H9 (cell line): ENCODE results near the gene PPP1R16B. TPM values are rescaled to one million over a fixed set of nuclear protein-coding genes. Genes with fewer than 3 reads are reported as not detected.

ENCODE experiments used
- DNase-seq: peaks from one replicate; pipeline ENCODE4 v3.0.0-alpha.2; 2017
- H2AFZ ChIP-seq: one replicate; pipeline ENCODE4 v1.6.1; 2013; ENCODE audit warnings: mild to moderate bottlenecking, low read length, control low read depth, moderate library complexity
- H2AK5ac ChIP-seq: 2 replicates; pipeline ENCODE4 v1.6.1; 2013; ENCODE audit warnings: low read length, control low read depth, mixed read lengths; ENCODE audit not compliant: insufficient read length
- H2BK120ac ChIP-seq: one replicate; pipeline ENCODE4 v1.6.1; 2013; ENCODE audit warnings: low read depth, mild to moderate bottlenecking, low read length, control low read depth, inconsistent platforms; ENCODE audit not compliant: poor library complexity, severe bottlenecking
- H2BK12ac ChIP-seq: 2 replicates; pipeline ENCODE4 v1.6.1; 2013; ENCODE audit warnings: low read length, control low read depth, mixed read lengths, low read depth; ENCODE audit not compliant: insufficient read length
- H2BK15ac ChIP-seq: 2 replicates; pipeline ENCODE4 v1.6.1; 2013; ENCODE audit warnings: low read depth, low read length, control low read depth
- H2BK20ac ChIP-seq: one replicate; pipeline ENCODE4 v1.6.1; 2013; ENCODE audit warnings: low read depth, mild to moderate bottlenecking, low read length, control low read depth, inconsistent platforms; ENCODE audit not compliant: poor library complexity, severe bottlenecking
- H2BK5ac ChIP-seq: 2 replicates; pipeline ENCODE4 v1.6.1; 2013; ENCODE audit warnings: low read length, control low read depth, mixed read lengths; ENCODE audit not compliant: insufficient read length
- H3K14ac ChIP-seq: 2 replicates; pipeline ENCODE4 v1.6.1; 2013; ENCODE audit warnings: low read length, control low read depth; ENCODE audit not compliant: insufficient read depth
- H3K18ac ChIP-seq: 2 replicates; pipeline ENCODE4 v1.6.1; 2013; ENCODE audit warnings: low read depth, mild to moderate bottlenecking, mixed read lengths, low read length, control low read depth; ENCODE audit not compliant: insufficient read length
- H3K23ac ChIP-seq: 2 replicates; pipeline ENCODE4 v1.6.1; 2013; ENCODE audit warnings: low read length, control low read depth, mixed read lengths, low read depth; ENCODE audit not compliant: insufficient read length
- H3K23me2 ChIP-seq: 2 replicates; pipeline ENCODE4 v1.6.1; 2013; ENCODE audit warnings: low read depth, mild to moderate bottlenecking, mixed read lengths, low read length, control low read depth; ENCODE audit not compliant: insufficient read length, poor library complexity, severe bottlenecking
- H3K27ac ChIP-seq: 2 replicates; pipeline ENCODE4 v1.5.1; 2013; ENCODE audit warnings: low read length, control low read depth, mixed read lengths, low read depth; ENCODE audit not compliant: insufficient read length
- H3K27me3 ChIP-seq: 2 replicates; pipeline ENCODE4 v1.6.1; 2013; ENCODE audit warnings: low read length, control low read depth, inconsistent platforms; ENCODE audit not compliant: insufficient read depth
- H3K4ac ChIP-seq: 2 replicates; pipeline ENCODE4 v1.6.1; 2013; ENCODE audit warnings: low read depth, mild to moderate bottlenecking, control low read depth, inconsistent platforms, low read length, moderate library complexity
- H3K4me1 ChIP-seq: 2 replicates; pipeline ENCODE4 v1.6.1; 2013; ENCODE audit warnings: low read length, control low read depth, inconsistent platforms; ENCODE audit not compliant: insufficient read depth
- H3K4me2 ChIP-seq: 2 replicates; pipeline ENCODE4 v1.6.1; 2013; ENCODE audit warnings: low read length, control low read depth, mixed read lengths; ENCODE audit not compliant: insufficient read length, insufficient read depth
- H3K56ac ChIP-seq: 2 replicates; pipeline ENCODE4 v1.6.1; 2013; ENCODE audit warnings: low read depth, mild to moderate bottlenecking, mixed read lengths, low read length, control low read depth; ENCODE audit not compliant: insufficient read length
- H3K79me1 ChIP-seq: 2 replicates; pipeline ENCODE4 v1.6.1; 2013; ENCODE audit warnings: low read depth, mild to moderate bottlenecking, moderate library complexity, low read length, control low read depth, inconsistent platforms; ENCODE audit not compliant: insufficient read depth, poor library complexity, severe bottlenecking
- H3K79me2 ChIP-seq: 2 replicates; pipeline ENCODE4 v1.6.1; 2013; ENCODE audit warnings: low read length, control low read depth, inconsistent platforms; ENCODE audit not compliant: insufficient read depth
- H3K9ac ChIP-seq: 2 replicates; pipeline ENCODE4 v1.6.1; 2013; ENCODE audit warnings: low read length, control low read depth, mixed read lengths; ENCODE audit not compliant: insufficient read length; ENCODE audit errors: extremely low read depth
- H3K9me3 ChIP-seq: one replicate; pipeline ENCODE4 v1.6.1; 2013; ENCODE audit warnings: low read depth, low read length, inconsistent platforms; ENCODE audit not compliant: control insufficient read depth
- H3T11ph ChIP-seq: one replicate; pipeline ENCODE4 v1.6.1; 2013; ENCODE audit warnings: mild to moderate bottlenecking, low read length, control low read depth, inconsistent platforms
- H4K20me1 ChIP-seq: one replicate; pipeline ENCODE4 v1.6.1; 2013; ENCODE audit not compliant: control insufficient read depth, insufficient read length, insufficient read depth
- H4K5ac ChIP-seq: 2 replicates; pipeline ENCODE4 v1.6.1; 2013; ENCODE audit warnings: low read depth, mild to moderate bottlenecking, mixed read lengths, low read length, control low read depth; ENCODE audit not compliant: insufficient read length
- H4K8ac ChIP-seq: replicated peaks from 2 replicates; pipeline ENCODE4 v1.6.1; 2013; ENCODE audit warnings: low read length, control low read depth, mixed read lengths, low read depth; ENCODE audit not compliant: insufficient read length
- H4K91ac ChIP-seq: 2 replicates; pipeline ENCODE4 v1.6.1; 2013; ENCODE audit warnings: low read depth, mild to moderate bottlenecking, moderate library complexity, mixed read lengths, low read length, control low read depth; ENCODE audit not compliant: insufficient read length
- H3K27ac Mint-ChIP-seq, 3 experiments: 2 replicates in 2 of 3; 3 replicates in 1 of 3; pipeline ENCODE4 v1.8.0; 2020 to 2021; ENCODE audit warnings: mixed read lengths in 3 of 3, mild to moderate bottlenecking in 1 of 3, moderate library complexity in 1 of 3
- H3K27me3 Mint-ChIP-seq: 2 replicates; pipeline ENCODE4 v1.8.0; 2021; ENCODE audit warnings: low read depth, mild to moderate bottlenecking, moderate library complexity, mixed read lengths
- H3K36me3 Mint-ChIP-seq, 3 experiments: 2 replicates in 2 of 3; 3 replicates in 1 of 3; pipeline ENCODE4 v1.8.0; 2020 to 2021; ENCODE audit warnings: low read depth in 3 of 3, mixed read lengths in 3 of 3; ENCODE audit not compliant: insufficient read depth in 1 of 3
- H3K4me1 Mint-ChIP-seq, 2 experiments: 2 replicates each; pipeline ENCODE4 v1.8.0; 2020; ENCODE audit warnings: mixed read lengths in 2 of 2
- H3K4me3 Mint-ChIP-seq, 2 experiments: 2 replicates in 1 of 2; 3 replicates in 1 of 2; pipeline ENCODE4 v1.8.0; 2020 to 2021; ENCODE audit warnings: mild to moderate bottlenecking in 2 of 2, mixed read lengths in 2 of 2, moderate library complexity in 1 of 2
- H3K9me3 Mint-ChIP-seq, 2 experiments: 2 replicates in 1 of 2; 3 replicates in 1 of 2; pipeline ENCODE4 v1.8.0; 2020; ENCODE audit warnings: mild to moderate bottlenecking in 2 of 2, mixed read lengths in 2 of 2, moderate library complexity in 1 of 2
- WGBS: extraction: QIAGEN DNeasy Blood & Tissue Kit; methylation state at CpG from one replicate; pipeline ENCODE4 v1.1.7; 2013; ENCODE audit warnings: missing lambda C conversion rate, low lambda C conversion rate, mixed read lengths; ENCODE audit not compliant: insufficient read length; ENCODE audit errors: extremely low coverage; 5-methylcytosine and 5-hydroxymethylcytosine counted together
- total RNA-seq: library from RNA; stranded (reverse); gene quantifications from 2 replicates; pipeline ENCODE4 v1.2.1, GENCODE V29; 2021
- TF ChIP-seq, protein P1 (sequence below): fragments of 200-600 bp; sonication (generic); conservative IDR thresholded peaks from 3 replicates; pipeline ENCODE4 v1.8.0; 2021; ENCODE audit warnings: antibody characterized with exemption, mild to moderate bottlenecking

PPP1R16B gene
- total RNA-seq, 1 experiment from 2014 or later = 8.2 TPM

DNA sequence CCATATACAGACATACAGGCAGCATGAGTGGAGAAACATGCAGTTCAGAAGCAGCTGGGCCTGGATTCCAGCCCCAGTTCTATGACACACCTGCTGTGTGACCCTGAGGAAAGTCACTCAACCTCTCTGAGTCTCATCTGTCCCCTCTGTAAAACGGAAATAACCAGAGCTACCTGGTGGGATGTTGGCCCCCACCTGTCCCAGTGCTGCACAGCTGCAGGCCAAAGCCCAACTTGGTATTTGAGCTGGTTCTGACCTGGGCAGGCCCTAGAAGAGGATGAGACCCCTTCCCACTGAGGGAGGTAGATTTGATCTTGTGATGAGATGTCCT is 55.5 kb downstream of the PPP1R16B start:
- TF ChIP-seq, protein P1, sequence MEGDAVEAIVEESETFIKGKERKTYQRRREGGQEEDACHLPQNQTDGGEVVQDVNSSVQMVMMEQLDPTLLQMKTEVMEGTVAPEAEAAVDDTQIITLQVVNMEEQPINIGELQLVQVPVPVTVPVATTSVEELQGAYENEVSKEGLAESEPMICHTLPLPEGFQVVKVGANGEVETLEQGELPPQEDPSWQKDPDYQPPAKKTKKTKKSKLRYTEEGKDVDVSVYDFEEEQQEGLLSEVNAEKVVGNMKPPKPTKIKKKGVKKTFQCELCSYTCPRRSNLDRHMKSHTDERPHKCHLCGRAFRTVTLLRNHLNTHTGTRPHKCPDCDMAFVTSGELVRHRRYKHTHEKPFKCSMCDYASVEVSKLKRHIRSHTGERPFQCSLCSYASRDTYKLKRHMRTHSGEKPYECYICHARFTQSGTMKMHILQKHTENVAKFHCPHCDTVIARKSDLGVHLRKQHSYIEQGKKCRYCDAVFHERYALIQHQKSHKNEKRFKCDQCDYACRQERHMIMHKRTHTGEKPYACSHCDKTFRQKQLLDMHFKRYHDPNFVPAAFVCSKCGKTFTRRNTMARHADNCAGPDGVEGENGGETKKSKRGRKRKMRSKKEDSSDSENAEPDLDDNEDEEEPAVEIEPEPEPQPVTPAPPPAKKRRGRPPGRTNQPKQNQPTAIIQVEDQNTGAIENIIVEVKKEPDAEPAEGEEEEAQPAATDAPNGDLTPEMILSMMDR = no peak

More for the DNA sequence above, 55.5 kb downstream of the PPP1R16B start:
- H3K36me3 Mint-ChIP-seq = no peaks in the 10 kb centered on the region
- no peaks in the 10 kb centered on the region for H3K9me3 Mint-ChIP-seq
- H3K27ac ChIP-seq = no peak overlapping the region
- H3K4me1 ChIP-seq = no peaks in the 10 kb centered on the region
- no peak overlapping the region for H3K56ac ChIP-seq
- no CpG with 5 or more reads among the region's 1 CpG for WGBS
- H3K79me1 ChIP-seq = no peaks in the 10 kb centered on the region
- no peak overlapping the region for H2BK15ac ChIP-seq
- no peak overlapping the region for H3K14ac ChIP-seq
- H3K9me3 ChIP-seq = no peaks in the 10 kb centered on the region
- no peak overlapping the region for H2BK5ac ChIP-seq
- H4K20me1 ChIP-seq = no peaks in the 10 kb centered on the region
- no peak overlapping the region for H2AFZ ChIP-seq
- no peak overlapping the region for H4K8ac ChIP-seq
- peak overlapping the region in 1 of 3 experiments; percentile 11; a peak in 2 of 7 replicates for H3K27ac Mint-ChIP-seq
- no peak overlapping the region for H3K4me2 ChIP-seq
- H4K5ac ChIP-seq = no peak overlapping the region
- no peak overlapping the region for H4K91ac ChIP-seq
- no peak overlapping the region for H2AK5ac ChIP-seq
- no peaks in the 10 kb centered on the region for H3K23me2 ChIP-seq
- H3K27me3 Mint-ChIP-seq = no peaks in the 10 kb centered on the region
- no peak overlapping the region for H3K23ac ChIP-seq
- H3K79me2 ChIP-seq = no peaks in the 10 kb centered on the region
- no peak overlapping the region for H2BK20ac ChIP-seq
- no peak overlapping the region for H3T11ph ChIP-seq
- H3K18ac ChIP-seq = no peak overlapping the region
- DNase-seq = no peak
- no peak overlapping the region for H3K4ac ChIP-seq
- H3K9ac ChIP-seq = no peak overlapping the region
- no peak overlapping the region for H2BK12ac ChIP-seq
- H3K4me3 Mint-ChIP-seq = peak overlapping the region in 1 of 2 experiments; percentile 18; a peak in 1 of 5 replicates
- peaks cover 6 to 16% of the 10 kb centered on the region in 2 experiments for H3K4me1 Mint-ChIP-seq
- H3K27me3 ChIP-seq = no peaks in the 10 kb centered on the region
- no peak overlapping the region for H2BK120ac ChIP-seq
